GM23248 (cell line): ENCODE data around the gene BLOC1S6. TPM values are rescaled to one million over a fixed set of nuclear protein-coding genes. Genes with fewer than 3 reads are reported as not detected.
A peak's percentile ranks its signal among the peaks of the same experiment; 100 is the strongest.

Source experiments
- DNase-seq: peaks from one replicate; pipeline ENCODE4 v3.0.0-alpha.2; 2015
- H2AFZ ChIP-seq: fragments of 200-600 bp; sonication (generic); 2 replicates; pipeline ENCODE4 v1.6.1; 2016; ENCODE audit warnings: antibody characterized with exemption
- H3F3A ChIP-seq: fragments of 200-600 bp; sonication (generic); 2 replicates; pipeline ENCODE4 v1.6.1; 2016; ENCODE audit warnings: mild to moderate bottlenecking, antibody characterized with exemption, mixed run types; ENCODE audit not compliant: insufficient read depth
- H3K27ac ChIP-seq: fragments of 200-600 bp; sonication (generic); 2 replicates; pipeline ENCODE4 v1.5.1; 2016; ENCODE audit warnings: mild to moderate bottlenecking
- H3K27me3 ChIP-seq: fragments of 200-600 bp; sonication (generic); replicated peaks from 2 replicates; pipeline ENCODE4 v1.6.1; 2016; ENCODE audit warnings: mild to moderate bottlenecking; ENCODE audit not compliant: insufficient read depth
- H3K36me3 ChIP-seq: fragments of 200-600 bp; sonication (generic); 2 replicates; pipeline ENCODE4 v1.6.1; 2016; ENCODE audit warnings: low read depth, mild to moderate bottlenecking
- H3K4me1 ChIP-seq: fragments of 200-600 bp; sonication (generic); 2 replicates; pipeline ENCODE4 v1.6.1; 2016; ENCODE audit warnings: mild to moderate bottlenecking; ENCODE audit not compliant: insufficient read depth
- H3K4me2 ChIP-seq: fragments of 200-600 bp; sonication (generic); one replicate; pipeline ENCODE4 v1.6.1; 2016; ENCODE audit warnings: mild to moderate bottlenecking; ENCODE audit not compliant: unreplicated experiment
- H3K4me3 ChIP-seq: fragments of 200-600 bp; sonication (generic); 2 replicates; pipeline ENCODE4 v1.5.1; 2016; ENCODE audit warnings: mild to moderate bottlenecking
- H3K79me2 ChIP-seq: fragments of 200-600 bp; sonication (generic); 2 replicates; pipeline ENCODE4 v1.6.1; 2016; ENCODE audit warnings: mild to moderate bottlenecking; ENCODE audit not compliant: insufficient read depth
- H3K9ac ChIP-seq: fragments of 200-600 bp; sonication (generic); 2 replicates; pipeline ENCODE4 v1.6.1; 2016; ENCODE audit warnings: mild to moderate bottlenecking
- H3K9me2 ChIP-seq: fragments of 200-600 bp; sonication (generic); 2 replicates; pipeline ENCODE4 v1.6.1; 2016; ENCODE audit warnings: mixed run types, mild to moderate bottlenecking, moderate library complexity; ENCODE audit not compliant: insufficient read depth
- H3K9me3 ChIP-seq: fragments of 200-600 bp; sonication (generic); one replicate; pipeline ENCODE4 v1.6.1; 2017; ENCODE audit warnings: low read depth
- H4K20me1 ChIP-seq: fragments of 200-600 bp; sonication (generic); 2 replicates; pipeline ENCODE4 v1.6.0; 2016; ENCODE audit not compliant: insufficient read depth
- EZH2 ChIP-seq: fragments of 200-600 bp; sonication (generic); IDR thresholded peaks from 2 replicates; pipeline ENCODE4 v1.6.1; 2018; ENCODE audit warnings: antibody characterized with exemption, mild to moderate bottlenecking; ENCODE audit not compliant: insufficient read depth, poor library complexity, severe bottlenecking
- EZH2phosphoT487 ChIP-seq: fragments of 200-600 bp; sonication (generic); IDR thresholded peaks from 2 replicates; pipeline ENCODE4 v1.6.1; 2018; ENCODE audit warnings: antibody characterized with exemption, moderate library complexity, mild to moderate bottlenecking, low read depth; ENCODE audit not compliant: insufficient read depth
- WGBS, 2 experiments: methylation state at CpG; one replicate each; pipeline ENCODE4 v1.1.6; 2015 to 2017; ENCODE audit warnings: low lambda C conversion rate in 2 of 2, low coverage in 1 of 2; ENCODE audit errors: missing lambda C conversion rate in 2 of 2; 5-methylcytosine and 5-hydroxymethylcytosine counted together
- in situ Hi-C: fragments of 300-500 bp; cut with MboI; formaldehyde crosslinking; loops from 2 replicates; pipeline ENCODE4 v1.15.0; 2020
- polyA plus RNA-seq: library from polyadenylated mRNA; unstranded; fragments of >200 nt; fragmentation: Nextera tagmentation; extraction: Ambion mirVana; gene quantifications from 2 replicates; pipeline ENCODE4 v1.2.1, GENCODE V29; 2016
- total RNA-seq: library from RNA; depleted of rRNA; stranded (reverse); fragments of >200 nt; shearing (Covaris generic); gene quantifications from 2 replicates; pipeline ENCODE4 v1.2.3, GENCODE V29; 2014

Gene BLOC1S6
- total and polyA plus RNA-seq, 2 experiments from 2014 or later: 46.3 to 79.4 TPM

DNA sequence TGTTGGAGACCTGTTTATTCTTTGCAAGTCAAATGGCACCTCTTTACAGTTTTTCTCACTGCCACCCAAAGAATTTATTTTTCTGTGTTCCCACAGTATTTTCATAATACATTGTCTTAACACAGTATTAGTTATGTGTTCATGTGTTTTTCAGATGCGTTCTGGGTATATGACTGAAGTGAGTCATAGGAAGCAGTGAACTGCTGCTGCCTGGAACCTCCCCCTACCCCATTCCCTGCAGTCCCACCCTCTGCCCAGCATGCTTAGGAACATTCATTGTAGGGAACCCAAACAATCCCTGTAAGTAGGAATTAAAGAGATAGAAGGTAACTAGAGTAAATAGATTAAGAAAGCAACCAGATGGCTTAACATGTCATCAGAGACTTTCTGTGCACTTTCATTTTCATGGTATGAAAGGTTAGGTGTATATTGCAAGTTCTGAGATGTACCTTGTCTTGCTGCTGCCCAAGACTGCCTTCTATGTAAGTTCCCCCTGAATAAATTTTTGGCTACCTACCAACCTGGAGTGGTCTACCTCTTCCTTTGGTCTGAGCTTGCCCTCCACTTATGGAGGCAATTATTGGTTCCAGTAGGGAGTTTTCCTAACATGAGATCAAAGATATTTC lies 25.7 kb downstream of the BLOC1S6 start:
- Histone ChIP-seq H3K9me3 (no peaks in the 10 kb centered on the region), H3F3A (peaks cover 10% of the 10 kb centered on the region; the same call in 1 of the 2 replicates), H3K36me3 (no peaks in the 10 kb centered on the region), H4K20me1 (no peaks in the 10 kb centered on the region), H3K27me3 (no peaks in the 10 kb centered on the region), H3K4me3 (no peak overlapping the region), H3K4me2 (peak overlapping the region; percentile 13), H3K27ac (no peak overlapping the region), H3K9ac (no peak overlapping the region), H3K79me2 (no peaks in the 10 kb centered on the region), H3K9me2 (no peaks in the 10 kb centered on the region), H3K4me1 (no peaks in the 10 kb centered on the region), H2AFZ (no peak overlapping the region)
- DNase-seq: peak; percentile 57
- no peak for TF ChIP-seq EZH2
- TF ChIP-seq EZH2phosphoT487: no peak
- WGBS, 2 experiments: 7 to 21% methylated on average over 1 of the region's 1 CpG
- in situ Hi-C loops: loop anchor here (5.0 to 25.0 kb wide), 2 partner anchors 156 to 426 kb away; partner anchors contain the start of gene SHF

DNA sequence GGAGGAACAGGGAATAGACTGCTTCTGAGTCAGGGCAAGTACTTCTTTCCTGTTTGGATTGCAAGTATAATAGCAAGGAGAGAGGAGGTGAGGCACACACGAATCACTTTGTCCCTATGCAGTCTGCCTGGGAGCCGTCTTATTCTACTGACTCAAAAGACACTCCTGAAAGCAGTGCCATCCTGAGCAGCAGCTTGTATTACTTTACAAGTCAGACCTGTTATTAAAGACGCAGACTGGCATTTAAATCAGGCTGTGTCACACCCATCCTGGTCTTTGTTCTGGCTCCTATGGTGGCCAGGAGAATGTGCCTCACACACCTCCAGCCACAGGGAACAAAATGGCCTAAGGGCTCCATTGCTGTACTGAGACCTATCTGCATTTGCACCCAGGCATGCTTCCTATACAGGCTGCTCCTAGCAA lies 29.7 kb downstream of the BLOC1S6 start:
- Histone ChIP-seq H2AFZ (no peak overlapping the region), H3K4me2 (no peak overlapping the region), H3K36me3 (no peaks in the 10 kb centered on the region), H3K9me2 (no peaks in the 10 kb centered on the region), H3K9ac (no peak overlapping the region), H3F3A (peaks cover 10% of the 10 kb centered on the region; the same call in 1 of the 2 replicates), H3K27me3 (no peaks in the 10 kb centered on the region), H3K4me3 (no peak overlapping the region), H4K20me1 (no peaks in the 10 kb centered on the region), H3K9me3 (no peaks in the 10 kb centered on the region), H3K27ac (no peak overlapping the region), H3K79me2 (no peaks in the 10 kb centered on the region), H3K4me1 (no peaks in the 10 kb centered on the region)
- DNase-seq: peak; percentile 53
- no peak for TF ChIP-seq EZH2
- no peak for TF ChIP-seq EZH2phosphoT487
- in situ Hi-C loops: loop anchor here (25.0 kb wide), 1 partner anchor 430 kb away; the partner anchor contains the start of gene SHF
- 39 to 54% methylated on average over 3 of the region's 3 CpGs for WGBS, 2 experiments

DNA sequence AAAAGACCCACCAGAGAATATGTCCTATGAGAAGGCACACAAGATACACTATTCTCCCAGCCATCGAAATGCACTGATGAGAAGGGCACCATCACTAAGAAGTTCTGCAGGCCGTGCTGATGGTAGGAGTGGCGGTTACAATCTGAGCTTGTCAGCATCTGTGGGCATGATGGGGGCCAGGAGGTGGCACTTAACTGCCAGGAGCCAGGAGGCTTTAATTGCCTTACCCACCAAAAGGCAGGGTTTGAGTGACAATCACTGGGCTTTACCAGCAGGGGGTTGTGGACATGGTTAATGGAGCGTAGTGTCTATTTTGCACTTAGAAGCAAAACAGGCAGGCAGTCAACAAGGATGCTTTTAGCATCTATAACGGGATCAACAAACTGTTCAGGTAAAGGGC lies 31.6 kb downstream of the BLOC1S6 start:
- no peaks in the 10 kb centered on the region for H3K36me3 ChIP-seq
- H3K79me2 ChIP-seq: no peaks in the 10 kb centered on the region
- 94% methylated on average over 5 of the region's 5 CpGs for WGBS, 2 experiments
- no peak overlapping the region for H3K27ac ChIP-seq
- TF ChIP-seq EZH2 (no peak), EZH2phosphoT487 (no peak)
- no peaks in the 10 kb centered on the region for H4K20me1 ChIP-seq
- no peaks in the 10 kb centered on the region for H3K27me3 ChIP-seq
- DNase-seq: no peak
- H2AFZ ChIP-seq: no peak overlapping the region
- H3F3A ChIP-seq: peaks cover 10% of the 10 kb centered on the region; the same call in 1 of the 2 replicates
- in situ Hi-C loops: loop anchor here (25.0 kb wide), 1 partner anchor 432 kb away; the partner anchor contains the start of gene SHF
- no peak overlapping the region for H3K9ac ChIP-seq
- no peak overlapping the region for H3K4me2 ChIP-seq
- H3K9me3 ChIP-seq: no peaks in the 10 kb centered on the region
- no peak overlapping the region for H3K4me3 ChIP-seq
- H3K4me1 ChIP-seq: no peaks in the 10 kb centered on the region
- no peaks in the 10 kb centered on the region for H3K9me2 ChIP-seq

DNA sequence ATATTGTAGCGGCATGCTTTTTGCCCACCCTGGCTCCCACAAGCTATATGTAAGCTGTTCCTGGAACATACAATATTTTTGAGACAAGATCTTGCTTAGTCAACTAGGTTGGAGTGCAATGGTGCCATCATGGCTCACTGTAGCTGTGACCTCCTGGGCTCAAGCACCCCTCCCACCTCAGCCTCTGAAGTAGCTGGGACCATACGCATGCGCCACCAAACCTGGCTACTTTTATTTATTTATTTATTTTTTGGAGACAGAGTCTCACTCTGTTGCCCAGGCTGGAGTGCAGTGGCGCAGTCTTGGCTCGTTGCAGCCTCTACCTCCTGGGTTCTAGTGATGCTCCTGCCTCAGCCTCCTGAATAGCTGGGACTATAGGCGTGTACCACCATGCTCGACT lies 41.0 kb downstream of the BLOC1S6 start:
- H3K4me3 ChIP-seq: no peak overlapping the region
- H3K36me3 ChIP-seq: no peaks in the 10 kb centered on the region
- no peaks in the 10 kb centered on the region for H3K27me3 ChIP-seq
- WGBS, 2 experiments: 75 to 79% methylated on average over 7 of the region's 7 CpGs
- in situ Hi-C loops: no loop called here
- H3K9me2 ChIP-seq: no peaks in the 10 kb centered on the region
- no peak for DNase-seq
- H3K4me1 ChIP-seq: peaks cover 10% of the 10 kb centered on the region
- peaks cover 10% of the 10 kb centered on the region for H3F3A ChIP-seq
- no peaks in the 10 kb centered on the region for H4K20me1 ChIP-seq
- H3K79me2 ChIP-seq: no peaks in the 10 kb centered on the region
- H3K9me3 ChIP-seq: no peaks in the 10 kb centered on the region
- no peak overlapping the region for H2AFZ ChIP-seq
- TF ChIP-seq EZH2phosphoT487 (no peak), EZH2 (no peak)
- H3K4me2 ChIP-seq: no peak overlapping the region
- no peak overlapping the region for H3K9ac ChIP-seq
- H3K27ac ChIP-seq: no peak overlapping the region
